PC-3 (cell line): ENCODE results near the gene MAP2K3.

ENCODE experiments used
- EZH2 ChIP-seq: fragments of 300-600 bp; sonication (generic); IDR thresholded peaks from one replicate; pipeline ENCODE4 v1.6.1; 2017; ENCODE audit warnings: antibody characterized with exemption, mild to moderate bottlenecking, low read length; ENCODE audit not compliant: unreplicated experiment
- EZH2phosphoT487 ChIP-seq: fragments of 300-600 bp; sonication (generic); IDR thresholded peaks from 2 replicates; pipeline ENCODE4 v1.6.1; 2018; ENCODE audit warnings: mild to moderate bottlenecking, antibody characterized with exemption, low read length, borderline replicate concordance
- TF ChIP-seq, protein P1 (sequence below): fragments of 300-600 bp; sonication (generic); conservative IDR thresholded peaks from 2 replicates; pipeline ENCODE4 v1.5.1; 2017; ENCODE audit warnings: antibody characterized with exemption, low read depth, mild to moderate bottlenecking, low read length

DNA sequence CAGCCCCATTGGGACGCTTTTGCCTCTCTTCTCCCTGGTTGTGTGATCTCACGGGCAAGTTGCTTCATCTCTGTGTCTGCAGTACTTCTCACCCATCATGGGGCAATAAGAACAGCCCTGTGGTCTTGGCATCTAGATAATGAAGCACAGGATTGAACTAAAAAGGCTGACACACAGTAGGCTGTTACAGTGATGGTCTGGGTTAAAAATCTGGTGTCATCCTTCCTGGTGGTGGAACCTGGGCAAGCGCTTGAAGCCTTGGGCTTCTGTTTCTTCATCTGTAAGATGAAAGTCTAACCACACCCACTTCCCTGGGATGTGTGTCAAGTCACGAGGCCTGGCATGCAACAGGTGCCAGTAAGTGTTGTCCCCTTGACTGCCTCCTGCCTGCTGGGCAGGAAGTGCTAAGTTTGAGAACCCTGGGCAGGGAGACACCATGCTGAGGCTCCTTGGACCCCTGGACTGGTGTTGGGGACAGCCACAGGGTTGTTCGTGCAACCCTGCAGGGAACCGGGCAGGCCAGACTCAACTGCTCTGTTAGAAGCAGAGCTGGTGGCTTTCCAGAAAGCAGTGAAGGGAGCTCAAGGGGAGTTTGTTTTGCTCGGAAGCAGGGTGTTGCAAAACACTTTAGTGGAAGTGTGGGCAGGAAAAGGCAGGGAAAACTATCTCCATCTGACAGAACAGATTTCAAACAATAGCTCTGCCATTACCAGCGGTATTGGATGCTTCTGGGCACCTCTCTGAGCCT lies 5.9 kb upstream of the MAP2K3 start:
- TF ChIP-seq, protein P1, sequence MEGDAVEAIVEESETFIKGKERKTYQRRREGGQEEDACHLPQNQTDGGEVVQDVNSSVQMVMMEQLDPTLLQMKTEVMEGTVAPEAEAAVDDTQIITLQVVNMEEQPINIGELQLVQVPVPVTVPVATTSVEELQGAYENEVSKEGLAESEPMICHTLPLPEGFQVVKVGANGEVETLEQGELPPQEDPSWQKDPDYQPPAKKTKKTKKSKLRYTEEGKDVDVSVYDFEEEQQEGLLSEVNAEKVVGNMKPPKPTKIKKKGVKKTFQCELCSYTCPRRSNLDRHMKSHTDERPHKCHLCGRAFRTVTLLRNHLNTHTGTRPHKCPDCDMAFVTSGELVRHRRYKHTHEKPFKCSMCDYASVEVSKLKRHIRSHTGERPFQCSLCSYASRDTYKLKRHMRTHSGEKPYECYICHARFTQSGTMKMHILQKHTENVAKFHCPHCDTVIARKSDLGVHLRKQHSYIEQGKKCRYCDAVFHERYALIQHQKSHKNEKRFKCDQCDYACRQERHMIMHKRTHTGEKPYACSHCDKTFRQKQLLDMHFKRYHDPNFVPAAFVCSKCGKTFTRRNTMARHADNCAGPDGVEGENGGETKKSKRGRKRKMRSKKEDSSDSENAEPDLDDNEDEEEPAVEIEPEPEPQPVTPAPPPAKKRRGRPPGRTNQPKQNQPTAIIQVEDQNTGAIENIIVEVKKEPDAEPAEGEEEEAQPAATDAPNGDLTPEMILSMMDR, result no peak
- TF ChIP-seq EZH2 (no peak), EZH2phosphoT487 (no peak)
